ENCODE data around the gene SMAD6. TPM values are rescaled to one million over a fixed set of nuclear protein-coding genes. Genes with fewer than 3 reads are reported as not detected.

SMAD6 gene
- total and polyA plus RNA-seq, 2 of the 4 experiments (the other 2 are of a cell fraction): 4.8 to 8.5 TPM

- in situ Hi-C loops (cut with MboI; ENCODE audit: low sequenced_read_pairs) (no loop called here), dilution Hi-C loops (cut with HindIII; ENCODE audit: low sequenced_read_pairs, unreplicated experiment) (no loop called here), intact Hi-C loops (cut with micrococcal nuclease) (no loop called here)
- H2BK20ac ChIP-seq (ENCODE audit: low read depth, low read length): no peak overlapping the region
- H3K4ac ChIP-seq (ENCODE audit: low read depth, low read length): no peak overlapping the region
- ChIA-PET CTCF (no interaction called here), POLR2A (ENCODE audit: unreplicated experiment) (no interaction called here)
- H2AFZ ChIP-seq (replicated peaks; ENCODE audit: low read length, poor library complexity): no peak overlapping the region
- no peaks in the 10 kb centered on the region for H3K27me3 ChIP-seq (ENCODE audit: control insufficient read depth, insufficient read depth, low read length)
- peaks cover 27% of the 10 kb centered on the region; the same call in 1 of the 2 replicates for H3K9me1 ChIP-seq (ENCODE audit: insufficient read depth, low read length)
- peaks cover 6% of the 10 kb centered on the region for H3K36me3 ChIP-seq (ENCODE audit: control insufficient read depth, insufficient read depth, low read length)
- no peak overlapping the region for H2BK5ac ChIP-seq (ENCODE audit: low read depth, low read length, poor library complexity, severe bottlenecking)
- no peak overlapping the region for H2BK120ac ChIP-seq (ENCODE audit: low read depth, low read length)
- no peak overlapping the region for H3K4me3 ChIP-seq (ENCODE audit: insufficient read depth, low read depth, low read length)
- WGBS, 2 experiments (ENCODE audit: extremely low coverage in 2 of 2, insufficient read length in 1 of 2): no CpG with 5 or more reads among the region's 5 CpGs
- ATAC-seq (ENCODE audit: low read depth) (no peak), DNase-seq (no peak)
- no peak overlapping the region for H3K9ac ChIP-seq (ENCODE audit: low read depth, low read length)
- no peak overlapping the region for H2AK9ac ChIP-seq (replicated peaks; ENCODE audit: low read depth, low read length, poor library complexity)
- H3K56ac ChIP-seq (ENCODE audit: extremely low read depth, insufficient read depth, low read length): no peak overlapping the region
- no peak overlapping the region for H4K5ac ChIP-seq (ENCODE audit: low read depth, low read length)
- H4K8ac ChIP-seq (ENCODE audit: low read depth in 2 of 2, low read length in 2 of 2): no peak overlapping the region
- H3K4me2 ChIP-seq (ENCODE audit: low read depth, low read length): no peak overlapping the region
- H3K27ac ChIP-seq (ENCODE audit: insufficient read depth, low read length): no peak overlapping the region
- H3K14ac ChIP-seq (replicated peaks; ENCODE audit: low read depth, low read length): no peak overlapping the region
- H4K20me1 ChIP-seq (ENCODE audit: insufficient read depth, low read length): peaks cover 18% of the 10 kb centered on the region; the same call in 1 of the 2 replicates
- no peaks in the 10 kb centered on the region for H3K9me3 ChIP-seq (ENCODE audit: control insufficient read depth, insufficient read depth, low read length)
- no peak overlapping the region for H4K91ac ChIP-seq (ENCODE audit: insufficient read depth, low read depth, low read length)
- H3K18ac ChIP-seq (ENCODE audit: low read depth, low read length): no peak overlapping the region
- peaks cover 56 to 88% of the 10 kb centered on the region in 2 experiments for H3K79me1 ChIP-seq (ENCODE audit: low read depth in 1 of 2, low read length in 2 of 2)
- TF ChIP-seq CHD1 (IDR thresholded peaks at IDR 0.05; ENCODE audit: low read depth, low read length) (no peak), BHLHE40 (IDR thresholded peaks at IDR 0.05; ENCODE audit: low read depth, low read length) (no peak), FOS (IDR thresholded peaks at IDR 0.05; ENCODE audit: low read depth, low read length) (no peak), MAFK (IDR thresholded peaks at IDR 0.05; ENCODE audit: low read depth, low read length) (no peak), RAD21 (IDR thresholded peaks at IDR 0.05; ENCODE audit: low read length) (no peak), MAZ (IDR thresholded peaks at IDR 0.05; ENCODE audit: borderline replicate concordance, low read depth, low read length) (no peak)
- no peak overlapping the region for H2AK5ac ChIP-seq (ENCODE audit: low read depth, low read length)
- peaks cover 33% of the 10 kb centered on the region for H3K4me1 ChIP-seq (ENCODE audit: control insufficient read depth, insufficient read depth, low read length)
- BruUV-seq (replicated peaks): no TSS peak
- H3K23ac ChIP-seq (ENCODE audit: low read depth, low read length): no peak overlapping the region
- H2BK15ac ChIP-seq (ENCODE audit: low read depth, low read length): no peak overlapping the region
Measured at GRCh38 chr15:66741646-66742045, 39.6 kb downstream of the SMAD6 start.

Measured in IMR-90 (cell line).